GM21515 (cell line): Measurements from ENCODE around the gene CPXM2.

ENCODE experiments used
- ATAC-seq: cut with Tn5 transposase; IDR thresholded peaks from one replicate; pipeline ENCODE4 v1.9.1; 2021; ENCODE audit not compliant: unreplicated experiment

Gene CPXM2

GRCh38 chr10:123804716-123805115 lies 86.9 kb downstream of the CPXM2 start:
- no peak for ATAC-seq

GRCh38 chr10:123800821-123801220 lies 90.8 kb downstream of the CPXM2 start:
- ATAC-seq: no peak

GRCh38 chr10:123800289-123800688 lies 91.3 kb downstream of the CPXM2 start:
- ATAC-seq: no peak

GRCh38 chr10:123798856-123799255 lies 92.8 kb downstream of the CPXM2 start:
- ATAC-seq: no peak

- ATAC-seq: no peak
Measured at GRCh38 chr10:123797813-123798212, 93.8 kb downstream of the CPXM2 start.

- ATAC-seq: no peak
Measured at GRCh38 chr10:123796736-123797135, 94.9 kb downstream of the CPXM2 start.

GRCh38 chr10:123795846-123796590 lies 95.6 kb downstream of the CPXM2 start:
- ATAC-seq: no peak

- ATAC-seq: no peak
Measured at GRCh38 chr10:123795196-123795780, 96.3 kb downstream of the CPXM2 start.

- ATAC-seq: no peak
Measured at GRCh38 chr10:123792248-123792978, 99.2 kb downstream of the CPXM2 start.

- ATAC-seq: no peak
Measured at GRCh38 chr10:123790132-123790885, 101.3 kb downstream of the CPXM2 start.

- no peak for ATAC-seq
Measured at GRCh38 chr10:123788981-123789380, 102.6 kb downstream of the CPXM2 start.

GRCh38 chr10:123787566-123787965 lies 104.0 kb downstream of the CPXM2 start:
- ATAC-seq: no peak

GRCh38 chr10:123786896-123787295 lies 104.7 kb downstream of the CPXM2 start:
- ATAC-seq: no peak

- no peak for ATAC-seq
Measured at GRCh38 chr10:123786306-123786705, 105.3 kb downstream of the CPXM2 start.

GRCh38 chr10:123784646-123785045 lies 107.0 kb downstream of the CPXM2 start:
- no peak for ATAC-seq

- no peak for ATAC-seq
Measured at GRCh38 chr10:123784216-123784615, 107.4 kb downstream of the CPXM2 start.

GRCh38 chr10:123783296-123783695 lies 108.3 kb downstream of the CPXM2 start:
- ATAC-seq: no peak

GRCh38 chr10:123782549-123782948 lies 109.1 kb downstream of the CPXM2 start:
- no peak for ATAC-seq

- no peak for ATAC-seq
Measured at GRCh38 chr10:123781956-123782500, 109.6 kb downstream of the CPXM2 start.

GRCh38 chr10:123781324-123781900 lies 110.2 kb downstream of the CPXM2 start:
- ATAC-seq: no peak
